Glutamatergic neuron (in vitro differentiated cells): Measurements from ENCODE around the gene SRGAP1. TPM values are rescaled to one million over a fixed set of nuclear protein-coding genes. Genes with fewer than 3 reads are reported as not detected.

Experiments
- DNase-seq: peaks from one replicate; pipeline ENCODE4 v3.0.0; 2022
- H3K27ac Mint-ChIP-seq: one replicate; pipeline ENCODE4 v1.8.0; 2020; ENCODE audit warnings: mild to moderate bottlenecking, mixed read lengths, inconsistent platforms; ENCODE audit not compliant: unreplicated experiment
- H3K27me3 Mint-ChIP-seq: one replicate; pipeline ENCODE4 v1.8.0; 2020; ENCODE audit warnings: mild to moderate bottlenecking, moderate library complexity, mixed read lengths, inconsistent platforms; ENCODE audit not compliant: unreplicated experiment
- H3K36me3 Mint-ChIP-seq: one replicate; pipeline ENCODE4 v1.8.0; 2020; ENCODE audit warnings: mild to moderate bottlenecking, mixed read lengths, inconsistent platforms; ENCODE audit not compliant: unreplicated experiment
- H3K4me1 Mint-ChIP-seq: one replicate; pipeline ENCODE4 v1.8.0; 2020; ENCODE audit warnings: mild to moderate bottlenecking, low read depth, mixed read lengths, inconsistent platforms; ENCODE audit not compliant: unreplicated experiment
- H3K4me3 Mint-ChIP-seq: one replicate; pipeline ENCODE4 v1.8.0; 2020; ENCODE audit warnings: mild to moderate bottlenecking, mixed read lengths, inconsistent platforms; ENCODE audit not compliant: unreplicated experiment
- H3K9me3 Mint-ChIP-seq: one replicate; pipeline ENCODE4 v1.8.0; 2020; ENCODE audit warnings: mild to moderate bottlenecking, moderate library complexity, mixed read lengths, inconsistent platforms; ENCODE audit not compliant: unreplicated experiment
- CTCF ChIP-seq: fragments of 200-600 bp; sonication (generic); IDR thresholded peaks from one replicate; pipeline ENCODE4 v1.5.0; 2021; ENCODE audit not compliant: partially characterized antibody, unreplicated experiment
- total RNA-seq: library from RNA; stranded (reverse); fragmentation: NEBNext Ultra II Directional; extraction: Animal tissue kit (Norgen Biotek cat#: 25700); gene quantifications from one replicate; pipeline ENCODE4 v1.2.1, GENCODE V29; 2021; ENCODE audit not compliant: unreplicated experiment

SRGAP1 gene
- total RNA-seq, 1 donor from 2014 or later = 52.0 TPM

DNA sequence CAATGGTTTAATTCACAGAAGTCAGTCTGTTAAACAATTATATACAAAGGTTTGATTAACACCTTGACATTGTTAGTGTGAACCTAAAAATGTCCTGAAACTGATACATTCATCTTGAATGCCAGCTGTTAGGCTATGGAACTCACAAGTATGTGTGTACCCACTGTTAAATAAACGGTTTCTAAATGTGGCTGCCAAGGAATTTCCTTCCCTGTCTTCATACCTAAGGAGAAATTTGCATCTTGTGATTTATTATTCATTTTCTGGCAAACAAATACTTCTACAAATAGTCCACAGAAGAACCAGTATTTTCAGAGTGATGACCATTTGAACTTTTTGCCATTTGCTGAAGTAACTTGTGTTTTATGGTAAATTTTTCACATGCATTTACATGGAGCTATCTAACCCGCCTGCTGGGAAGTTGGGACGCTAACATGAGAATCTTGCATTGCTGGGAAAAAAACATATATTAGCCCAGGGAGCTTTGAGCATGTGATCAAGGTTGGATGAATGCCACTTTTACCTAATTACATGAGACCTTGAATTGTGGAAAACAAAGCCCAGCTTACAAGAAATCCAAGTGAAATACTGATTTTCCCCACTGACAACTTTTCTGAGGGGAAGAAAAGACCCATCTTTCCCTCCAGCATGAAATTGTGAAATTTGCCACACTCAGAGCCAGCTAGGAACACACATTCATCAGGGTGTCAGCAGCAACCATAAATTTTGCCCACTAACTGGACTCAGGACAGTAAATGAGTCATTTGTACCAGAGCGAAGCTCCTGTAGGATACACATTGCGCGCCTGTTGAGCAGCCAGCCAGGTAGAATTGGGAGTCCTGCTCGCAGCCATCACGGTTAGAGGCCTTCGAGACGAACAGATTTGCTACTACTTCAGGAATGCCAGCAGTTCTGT lies 259.6 kb downstream of the SRGAP1 start:
- Mint-ChIP-seq H3K27ac (no peak overlapping the region), H3K4me1 (no peaks in the 10 kb centered on the region), H3K4me3 (no peak overlapping the region), H3K36me3 (no peaks in the 10 kb centered on the region), H3K27me3 (no peaks in the 10 kb centered on the region), H3K9me3 (no peaks in the 10 kb centered on the region)
- no peak for DNase-seq
- TF ChIP-seq CTCF = no peak

- no peak overlapping the region for H3K27ac Mint-ChIP-seq
- no peaks in the 10 kb centered on the region for H3K9me3 Mint-ChIP-seq
- no peaks in the 10 kb centered on the region for H3K36me3 Mint-ChIP-seq
- TF ChIP-seq CTCF = no peak
- no peaks in the 10 kb centered on the region for H3K27me3 Mint-ChIP-seq
- no peak overlapping the region for H3K4me3 Mint-ChIP-seq
- H3K4me1 Mint-ChIP-seq = no peaks in the 10 kb centered on the region
- DNase-seq = no peak
Observed at GRCh38 chr12:64105026-64105425, 260.5 kb downstream of the SRGAP1 start.

GRCh38 chr12:64107776-64108175 lies 263.3 kb downstream of the SRGAP1 start:
- Mint-ChIP-seq H3K4me1 (no peaks in the 10 kb centered on the region), H3K9me3 (no peaks in the 10 kb centered on the region), H3K4me3 (no peak overlapping the region), H3K27me3 (no peaks in the 10 kb centered on the region), H3K36me3 (no peaks in the 10 kb centered on the region), H3K27ac (no peak overlapping the region)
- DNase-seq = no peak
- TF ChIP-seq CTCF = no peak

- H3K27me3 Mint-ChIP-seq = no peaks in the 10 kb centered on the region
- H3K27ac Mint-ChIP-seq = no peak overlapping the region
- no peak overlapping the region for H3K4me3 Mint-ChIP-seq
- H3K36me3 Mint-ChIP-seq = no peaks in the 10 kb centered on the region
- no peak for DNase-seq
- H3K4me1 Mint-ChIP-seq = no peaks in the 10 kb centered on the region
- TF ChIP-seq CTCF = no peak
- no peaks in the 10 kb centered on the region for H3K9me3 Mint-ChIP-seq
Observed at GRCh38 chr12:64109706-64110105, 265.2 kb downstream of the SRGAP1 start.

DNA sequence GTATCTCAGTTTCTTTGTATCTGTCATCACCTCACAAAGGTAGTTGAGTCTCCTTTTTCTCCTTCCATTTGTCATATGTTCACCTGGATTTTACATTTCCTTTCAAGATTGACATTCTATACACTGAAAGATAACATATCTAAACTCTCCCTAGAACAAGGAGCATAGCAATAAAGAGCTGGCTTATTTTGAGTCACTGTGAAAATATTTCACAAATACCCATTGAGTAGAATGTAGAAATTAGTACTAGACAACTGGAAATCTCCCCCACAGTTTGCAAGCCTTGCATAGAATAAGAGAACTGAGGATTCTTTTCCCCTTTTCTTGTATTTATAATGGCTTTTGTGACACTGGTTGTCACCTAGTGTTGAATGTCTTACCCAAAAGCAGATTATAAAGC lies 266.4 kb downstream of the SRGAP1 start:
- no peak overlapping the region for H3K4me3 Mint-ChIP-seq
- no peaks in the 10 kb centered on the region for H3K27me3 Mint-ChIP-seq
- H3K36me3 Mint-ChIP-seq = no peaks in the 10 kb centered on the region
- no peak overlapping the region for H3K27ac Mint-ChIP-seq
- H3K9me3 Mint-ChIP-seq = no peaks in the 10 kb centered on the region
- no peak for TF ChIP-seq CTCF
- DNase-seq = no peak
- H3K4me1 Mint-ChIP-seq = no peaks in the 10 kb centered on the region
